GM23248 (cell line): ENCODE results near the gene ANKRD40. TPM values are rescaled to one million over a fixed set of nuclear protein-coding genes. Genes with fewer than 3 reads are reported as not detected.

ENCODE experiments used
- DNase-seq: peaks from one replicate; pipeline ENCODE4 v3.0.0-alpha.2; 2015
- H2AFZ ChIP-seq: fragments of 200-600 bp; sonication (generic); 2 replicates; pipeline ENCODE4 v1.6.1; 2016; ENCODE audit warnings: antibody characterized with exemption
- H3F3A ChIP-seq: fragments of 200-600 bp; sonication (generic); 2 replicates; pipeline ENCODE4 v1.6.1; 2016; ENCODE audit warnings: mild to moderate bottlenecking, antibody characterized with exemption, mixed run types; ENCODE audit not compliant: insufficient read depth
- H3K27ac ChIP-seq: fragments of 200-600 bp; sonication (generic); 2 replicates; pipeline ENCODE4 v1.5.1; 2016; ENCODE audit warnings: mild to moderate bottlenecking
- H3K27me3 ChIP-seq: fragments of 200-600 bp; sonication (generic); replicated peaks from 2 replicates; pipeline ENCODE4 v1.6.1; 2016; ENCODE audit warnings: mild to moderate bottlenecking; ENCODE audit not compliant: insufficient read depth
- H3K36me3 ChIP-seq: fragments of 200-600 bp; sonication (generic); 2 replicates; pipeline ENCODE4 v1.6.1; 2016; ENCODE audit warnings: low read depth, mild to moderate bottlenecking
- H3K4me1 ChIP-seq: fragments of 200-600 bp; sonication (generic); 2 replicates; pipeline ENCODE4 v1.6.1; 2016; ENCODE audit warnings: mild to moderate bottlenecking; ENCODE audit not compliant: insufficient read depth
- H3K4me2 ChIP-seq: fragments of 200-600 bp; sonication (generic); one replicate; pipeline ENCODE4 v1.6.1; 2016; ENCODE audit warnings: mild to moderate bottlenecking; ENCODE audit not compliant: unreplicated experiment
- H3K4me3 ChIP-seq: fragments of 200-600 bp; sonication (generic); 2 replicates; pipeline ENCODE4 v1.5.1; 2016; ENCODE audit warnings: mild to moderate bottlenecking
- H3K79me2 ChIP-seq: fragments of 200-600 bp; sonication (generic); 2 replicates; pipeline ENCODE4 v1.6.1; 2016; ENCODE audit warnings: mild to moderate bottlenecking; ENCODE audit not compliant: insufficient read depth
- H3K9ac ChIP-seq: fragments of 200-600 bp; sonication (generic); 2 replicates; pipeline ENCODE4 v1.6.1; 2016; ENCODE audit warnings: mild to moderate bottlenecking
- H3K9me2 ChIP-seq: fragments of 200-600 bp; sonication (generic); 2 replicates; pipeline ENCODE4 v1.6.1; 2016; ENCODE audit warnings: mixed run types, mild to moderate bottlenecking, moderate library complexity; ENCODE audit not compliant: insufficient read depth
- H3K9me3 ChIP-seq: fragments of 200-600 bp; sonication (generic); one replicate; pipeline ENCODE4 v1.6.1; 2017; ENCODE audit warnings: low read depth
- H4K20me1 ChIP-seq: fragments of 200-600 bp; sonication (generic); 2 replicates; pipeline ENCODE4 v1.6.0; 2016; ENCODE audit not compliant: insufficient read depth
- EZH2 ChIP-seq: fragments of 200-600 bp; sonication (generic); IDR thresholded peaks from 2 replicates; pipeline ENCODE4 v1.6.1; 2018; ENCODE audit warnings: antibody characterized with exemption, mild to moderate bottlenecking; ENCODE audit not compliant: insufficient read depth, poor library complexity, severe bottlenecking
- EZH2phosphoT487 ChIP-seq: fragments of 200-600 bp; sonication (generic); IDR thresholded peaks from 2 replicates; pipeline ENCODE4 v1.6.1; 2018; ENCODE audit warnings: antibody characterized with exemption, moderate library complexity, mild to moderate bottlenecking, low read depth; ENCODE audit not compliant: insufficient read depth
- WGBS, 2 experiments: methylation state at CpG; one replicate each; pipeline ENCODE4 v1.1.6; 2015 to 2017; ENCODE audit warnings: low lambda C conversion rate in 2 of 2, low coverage in 1 of 2; ENCODE audit errors: missing lambda C conversion rate in 2 of 2; 5-methylcytosine and 5-hydroxymethylcytosine counted together
- in situ Hi-C: fragments of 300-500 bp; cut with MboI; formaldehyde crosslinking; loops from 2 replicates; pipeline ENCODE4 v1.15.0; 2020
- polyA plus RNA-seq: library from polyadenylated mRNA; unstranded; fragments of >200 nt; fragmentation: Nextera tagmentation; extraction: Ambion mirVana; gene quantifications from 2 replicates; pipeline ENCODE4 v1.2.1, GENCODE V29; 2016
- total RNA-seq: library from RNA; depleted of rRNA; stranded (reverse); fragments of >200 nt; shearing (Covaris generic); gene quantifications from 2 replicates; pipeline ENCODE4 v1.2.3, GENCODE V29; 2014

The ANKRD40 gene
- total and polyA plus RNA-seq, 2 experiments from 2014 or later = 20.2 to 36.5 TPM

- Histone ChIP-seq H3K4me3 (no peak overlapping the region), H3K9ac (no peak overlapping the region), H3K9me2 (no peaks in the 10 kb centered on the region), H3K79me2 (no peaks in the 10 kb centered on the region), H3K27me3 (no peaks in the 10 kb centered on the region), H3K9me3 (no peaks in the 10 kb centered on the region), H3K4me1 (peaks cover 37% of the 10 kb centered on the region), H2AFZ (no peak overlapping the region), H3K36me3 (no peaks in the 10 kb centered on the region), H4K20me1 (no peaks in the 10 kb centered on the region), H3K4me2 (no peak overlapping the region), H3K27ac (no peak overlapping the region), H3F3A (peaks cover 24% of the 10 kb centered on the region)
- no peak for TF ChIP-seq EZH2
- TF ChIP-seq EZH2phosphoT487 = no peak
- in situ Hi-C loops = no loop called here
- no peak for DNase-seq
- WGBS, 2 experiments = 92 to 98% methylated on average over 1 of the region's 1 CpG
Observed at GRCh38 chr17:50685334-50685665, 22.4 kb downstream of the ANKRD40 start.

- DNase-seq = no peak
- H3K4me3 ChIP-seq = no peak overlapping the region
- no peak overlapping the region for H3K27ac ChIP-seq
- no peak overlapping the region for H2AFZ ChIP-seq
- WGBS, 2 experiments = 77% methylated on average over 13 to 15 of the region's 15 CpGs
- no peak overlapping the region for H3K9ac ChIP-seq
- H3F3A ChIP-seq = peaks cover 24% of the 10 kb centered on the region
- no peaks in the 10 kb centered on the region for H3K9me3 ChIP-seq
- no peaks in the 10 kb centered on the region for H4K20me1 ChIP-seq
- no peaks in the 10 kb centered on the region for H3K79me2 ChIP-seq
- no peaks in the 10 kb centered on the region for H3K9me2 ChIP-seq
- H3K36me3 ChIP-seq = no peaks in the 10 kb centered on the region
- no peak for TF ChIP-seq EZH2
- TF ChIP-seq EZH2phosphoT487 = no peak
- peaks cover 34% of the 10 kb centered on the region for H3K4me1 ChIP-seq
- no peaks in the 10 kb centered on the region for H3K27me3 ChIP-seq
- in situ Hi-C loops = no loop called here
- H3K4me2 ChIP-seq = no peak overlapping the region
Observed at GRCh38 chr17:50684612-50685333, 22.9 kb downstream of the ANKRD40 start.

GRCh38 chr17:50684288-50684611, 23.5 kb downstream of the ANKRD40 start:
- Histone ChIP-seq H3K4me1 (peaks cover 29% of the 10 kb centered on the region), H3K27ac (no peak overlapping the region), H3K4me2 (no peak overlapping the region), H3K36me3 (no peaks in the 10 kb centered on the region), H3K9ac (no peak overlapping the region), H2AFZ (no peak overlapping the region), H3K79me2 (no peaks in the 10 kb centered on the region), H3K9me2 (no peaks in the 10 kb centered on the region), H3F3A (peaks cover 24% of the 10 kb centered on the region), H3K9me3 (no peaks in the 10 kb centered on the region), H4K20me1 (no peaks in the 10 kb centered on the region), H3K4me3 (no peak overlapping the region), H3K27me3 (no peaks in the 10 kb centered on the region)
- in situ Hi-C loops = no loop called here
- DNase-seq = no peak
- no peak for TF ChIP-seq EZH2
- TF ChIP-seq EZH2phosphoT487 = no peak
- WGBS, 2 experiments = 93% methylated on average over 5 of the region's 5 CpGs

- no peak for DNase-seq
- Histone ChIP-seq H2AFZ (no peak overlapping the region), H3K9me3 (no peaks in the 10 kb centered on the region), H3F3A (peaks cover 24% of the 10 kb centered on the region), H3K27me3 (no peaks in the 10 kb centered on the region), H4K20me1 (no peaks in the 10 kb centered on the region), H3K4me1 (peaks cover 25% of the 10 kb centered on the region), H3K4me2 (no peak overlapping the region), H3K79me2 (no peaks in the 10 kb centered on the region), H3K9me2 (no peaks in the 10 kb centered on the region), H3K36me3 (no peaks in the 10 kb centered on the region), H3K27ac (no peak overlapping the region), H3K4me3 (no peak overlapping the region), H3K9ac (no peak overlapping the region)
- in situ Hi-C loops = no loop called here
- TF ChIP-seq EZH2 (no peak), EZH2phosphoT487 (no peak)
- WGBS, 2 experiments = 93 to 97% methylated on average over 27 to 28 of the region's 28 CpGs
Observed at GRCh38 chr17:50683434-50684287, 24.1 kb downstream of the ANKRD40 start.
